Ishikawa (cell line): ENCODE data around the gene RAD51B.

Source experiments
- CEBPB ChIP-seq: IDR thresholded peaks from 2 replicates; pipeline ENCODE4 v1.6.1; 2012
- CREB1 ChIP-seq: IDR thresholded peaks from 2 replicates; pipeline ENCODE4 v1.6.1; 2012; ENCODE audit warnings: low read depth
- EGR1 ChIP-seq: IDR thresholded peaks from 2 replicates; pipeline ENCODE4 v1.6.1; 2012
- EP300 ChIP-seq: IDR thresholded peaks from 2 replicates; pipeline ENCODE4 v1.6.1; 2012; ENCODE audit warnings: borderline replicate concordance
- FOXM1 ChIP-seq: IDR thresholded peaks from 2 replicates; pipeline ENCODE4 v1.6.1; 2012; ENCODE audit warnings: low read depth, borderline replicate concordance
- NFIC ChIP-seq: IDR thresholded peaks from 2 replicates; pipeline ENCODE4 v1.6.1; 2012
- RAD21 ChIP-seq: IDR thresholded peaks from 2 replicates; pipeline ENCODE4 v1.6.1; 2012; ENCODE audit warnings: low read depth
- TAF1 ChIP-seq: IDR thresholded peaks from 2 replicates; pipeline ENCODE4 v1.6.1; 2012; ENCODE audit warnings: low read depth, mild to moderate bottlenecking
- TCF12 ChIP-seq: IDR thresholded peaks from 2 replicates; pipeline ENCODE4 v1.6.1; 2012; ENCODE audit warnings: low read depth
- TEAD4 ChIP-seq: IDR thresholded peaks from 2 replicates; pipeline ENCODE4 v1.6.1; 2012
- YY1 ChIP-seq: IDR thresholded peaks from 2 replicates; pipeline ENCODE4 v1.6.1; 2012; ENCODE audit warnings: low read depth
- ZBTB7A ChIP-seq: IDR thresholded peaks from 2 replicates; pipeline ENCODE4 v1.6.1; 2012; ENCODE audit warnings: low read depth
- TF ChIP-seq, protein P1 (sequence below): IDR thresholded peaks from 2 replicates; pipeline ENCODE4 v1.6.1; 2012
- TF ChIP-seq, protein P2 (sequence below): IDR thresholded peaks from 2 replicates; pipeline ENCODE4 v1.6.1; 2012; ENCODE audit warnings: low read depth, mild to moderate bottlenecking
- TF ChIP-seq, protein P3 (sequence below): IDR thresholded peaks from 2 replicates; pipeline ENCODE4 v1.6.1; 2012

The RAD51B gene

DNA sequence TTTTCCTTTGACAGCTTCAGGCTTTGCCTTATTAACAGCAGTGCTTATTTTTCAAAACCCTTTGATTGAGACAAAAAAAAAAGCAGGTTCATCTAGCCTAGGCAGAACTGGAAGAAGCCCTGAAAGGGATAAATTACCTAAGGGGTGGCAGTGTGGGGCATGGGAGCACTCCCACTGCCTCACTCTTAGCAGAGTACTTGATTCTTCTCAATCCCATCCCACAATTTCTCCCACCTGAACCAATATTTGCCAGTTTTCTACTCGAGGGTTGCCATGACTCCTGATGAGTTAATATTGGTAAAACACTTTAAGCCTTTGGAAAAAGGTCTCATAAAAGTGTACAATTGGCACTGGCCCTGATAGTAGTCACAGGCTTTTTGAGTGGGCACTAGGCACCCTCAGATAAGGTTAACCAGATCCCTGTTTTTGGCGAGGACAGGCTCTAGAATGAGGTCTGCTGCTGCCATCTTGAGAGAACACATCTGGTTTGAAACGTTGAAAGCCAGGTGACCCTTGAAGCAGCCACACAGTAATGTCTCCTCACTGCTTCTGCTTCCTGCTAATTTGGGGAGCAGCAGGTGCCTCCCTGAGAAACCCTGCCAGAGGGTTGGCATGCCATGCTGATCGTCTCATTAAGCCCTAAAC is 320.0 kb downstream of the RAD51B start:
- no peak for TF ChIP-seq RAD21
- TF ChIP-seq CREB1, result no peak
- no peak for TF ChIP-seq TAF1
- TF ChIP-seq YY1, result peak; percentile 57; the same call in 1 of the 2 replicates

DNA sequence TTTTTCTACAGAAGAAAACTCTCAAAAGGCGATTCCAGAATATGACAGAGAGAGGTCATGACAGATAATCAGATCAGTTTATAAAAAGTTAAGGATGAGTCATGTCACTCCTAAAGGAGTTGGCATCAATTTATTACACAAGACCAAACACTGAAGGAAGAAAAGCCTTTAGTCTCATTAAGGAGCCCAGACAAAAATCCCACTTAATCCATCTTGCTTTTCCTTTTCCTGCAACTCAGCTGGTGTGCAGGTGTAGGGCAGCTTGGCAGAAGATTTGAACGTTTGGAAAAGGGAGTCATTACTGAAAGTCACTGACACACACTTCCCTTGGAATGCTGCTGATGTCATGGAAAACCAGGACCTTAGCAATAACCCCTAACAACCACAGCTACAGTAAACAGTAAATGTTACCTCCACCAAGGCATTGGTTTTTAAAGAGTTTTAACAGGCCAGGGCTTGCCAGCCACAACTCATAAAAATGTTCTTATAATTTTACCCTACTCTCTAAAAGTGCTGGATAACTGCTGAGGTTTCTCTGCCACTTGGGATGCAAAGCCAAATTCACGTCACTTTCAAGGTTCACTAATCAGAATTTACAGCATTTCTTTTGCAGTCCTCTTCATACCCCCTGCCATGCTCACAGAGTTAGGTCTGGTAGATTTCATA is 320.6 kb downstream of the RAD51B start:
- peak; percentile 2; the same call in 1 of the 2 replicates for TF ChIP-seq YY1
- TF ChIP-seq, protein P1, sequence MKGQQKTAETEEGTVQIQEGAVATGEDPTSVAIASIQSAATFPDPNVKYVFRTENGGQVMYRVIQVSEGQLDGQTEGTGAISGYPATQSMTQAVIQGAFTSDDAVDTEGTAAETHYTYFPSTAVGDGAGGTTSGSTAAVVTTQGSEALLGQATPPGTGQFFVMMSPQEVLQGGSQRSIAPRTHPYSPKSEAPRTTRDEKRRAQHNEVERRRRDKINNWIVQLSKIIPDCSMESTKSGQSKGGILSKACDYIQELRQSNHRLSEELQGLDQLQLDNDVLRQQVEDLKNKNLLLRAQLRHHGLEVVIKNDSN, result no peak
- peak; percentile 95 for TF ChIP-seq TCF12
- TF ChIP-seq FOXM1, result peak; percentile 96
- TF ChIP-seq TAF1, result no peak
- TF ChIP-seq EP300, result peak; percentile 97
- TF ChIP-seq EGR1, result no peak
- TF ChIP-seq NFIC, result peak; percentile 83
- TF ChIP-seq, protein P2, sequence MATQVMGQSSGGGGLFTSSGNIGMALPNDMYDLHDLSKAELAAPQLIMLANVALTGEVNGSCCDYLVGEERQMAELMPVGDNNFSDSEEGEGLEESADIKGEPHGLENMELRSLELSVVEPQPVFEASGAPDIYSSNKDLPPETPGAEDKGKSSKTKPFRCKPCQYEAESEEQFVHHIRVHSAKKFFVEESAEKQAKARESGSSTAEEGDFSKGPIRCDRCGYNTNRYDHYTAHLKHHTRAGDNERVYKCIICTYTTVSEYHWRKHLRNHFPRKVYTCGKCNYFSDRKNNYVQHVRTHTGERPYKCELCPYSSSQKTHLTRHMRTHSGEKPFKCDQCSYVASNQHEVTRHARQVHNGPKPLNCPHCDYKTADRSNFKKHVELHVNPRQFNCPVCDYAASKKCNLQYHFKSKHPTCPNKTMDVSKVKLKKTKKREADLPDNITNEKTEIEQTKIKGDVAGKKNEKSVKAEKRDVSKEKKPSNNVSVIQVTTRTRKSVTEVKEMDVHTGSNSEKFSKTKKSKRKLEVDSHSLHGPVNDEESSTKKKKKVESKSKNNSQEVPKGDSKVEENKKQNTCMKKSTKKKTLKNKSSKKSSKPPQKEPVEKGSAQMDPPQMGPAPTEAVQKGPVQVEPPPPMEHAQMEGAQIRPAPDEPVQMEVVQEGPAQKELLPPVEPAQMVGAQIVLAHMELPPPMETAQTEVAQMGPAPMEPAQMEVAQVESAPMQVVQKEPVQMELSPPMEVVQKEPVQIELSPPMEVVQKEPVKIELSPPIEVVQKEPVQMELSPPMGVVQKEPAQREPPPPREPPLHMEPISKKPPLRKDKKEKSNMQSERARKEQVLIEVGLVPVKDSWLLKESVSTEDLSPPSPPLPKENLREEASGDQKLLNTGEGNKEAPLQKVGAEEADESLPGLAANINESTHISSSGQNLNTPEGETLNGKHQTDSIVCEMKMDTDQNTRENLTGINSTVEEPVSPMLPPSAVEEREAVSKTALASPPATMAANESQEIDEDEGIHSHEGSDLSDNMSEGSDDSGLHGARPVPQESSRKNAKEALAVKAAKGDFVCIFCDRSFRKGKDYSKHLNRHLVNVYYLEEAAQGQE, result no peak
- TF ChIP-seq TEAD4, result peak; percentile 97
- TF ChIP-seq CEBPB, result 0 out of 2 replicates have a peak, but pooled peaks have one; percentile 3
- TF ChIP-seq ZBTB7A, result no peak
- TF ChIP-seq CREB1, result no peak
- TF ChIP-seq RAD21, result peak; percentile 10; the same call in 1 of the 2 replicates
- TF ChIP-seq, protein P3, sequence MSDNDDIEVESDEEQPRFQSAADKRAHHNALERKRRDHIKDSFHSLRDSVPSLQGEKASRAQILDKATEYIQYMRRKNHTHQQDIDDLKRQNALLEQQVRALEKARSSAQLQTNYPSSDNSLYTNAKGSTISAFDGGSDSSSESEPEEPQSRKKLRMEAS, result no peak

DNA sequence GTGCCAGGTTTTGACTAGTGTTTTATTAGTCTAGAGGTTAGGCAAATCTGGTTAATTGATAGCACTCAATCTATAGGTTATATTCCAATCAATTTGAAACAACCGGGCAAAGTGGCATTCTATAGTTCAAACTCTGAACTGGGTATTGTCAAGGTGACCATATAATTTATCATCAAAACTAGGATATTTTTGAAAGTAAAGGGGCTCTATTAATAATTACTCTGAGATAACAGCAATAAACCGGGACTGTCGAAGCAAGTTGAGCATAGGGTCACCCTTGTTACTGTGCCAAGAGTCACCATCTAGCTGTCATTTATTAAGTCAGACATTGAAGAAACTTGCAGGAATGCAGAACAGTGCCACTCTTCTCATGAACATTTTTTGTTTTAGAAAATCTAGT is 321.2 kb downstream of the RAD51B start:
- TF ChIP-seq ZBTB7A, result no peak
- TF ChIP-seq RAD21, result no peak
- no peak for TF ChIP-seq NFIC
- TF ChIP-seq TAF1, result no peak
- no peak for TF ChIP-seq YY1
- no peak for TF ChIP-seq EGR1
- no peak for TF ChIP-seq TEAD4
- TF ChIP-seq CEBPB, result no peak
- TF ChIP-seq FOXM1, result no peak
- TF ChIP-seq, protein P2, result no peak
- TF ChIP-seq, protein P1, result no peak
- no peak for TF ChIP-seq EP300

DNA sequence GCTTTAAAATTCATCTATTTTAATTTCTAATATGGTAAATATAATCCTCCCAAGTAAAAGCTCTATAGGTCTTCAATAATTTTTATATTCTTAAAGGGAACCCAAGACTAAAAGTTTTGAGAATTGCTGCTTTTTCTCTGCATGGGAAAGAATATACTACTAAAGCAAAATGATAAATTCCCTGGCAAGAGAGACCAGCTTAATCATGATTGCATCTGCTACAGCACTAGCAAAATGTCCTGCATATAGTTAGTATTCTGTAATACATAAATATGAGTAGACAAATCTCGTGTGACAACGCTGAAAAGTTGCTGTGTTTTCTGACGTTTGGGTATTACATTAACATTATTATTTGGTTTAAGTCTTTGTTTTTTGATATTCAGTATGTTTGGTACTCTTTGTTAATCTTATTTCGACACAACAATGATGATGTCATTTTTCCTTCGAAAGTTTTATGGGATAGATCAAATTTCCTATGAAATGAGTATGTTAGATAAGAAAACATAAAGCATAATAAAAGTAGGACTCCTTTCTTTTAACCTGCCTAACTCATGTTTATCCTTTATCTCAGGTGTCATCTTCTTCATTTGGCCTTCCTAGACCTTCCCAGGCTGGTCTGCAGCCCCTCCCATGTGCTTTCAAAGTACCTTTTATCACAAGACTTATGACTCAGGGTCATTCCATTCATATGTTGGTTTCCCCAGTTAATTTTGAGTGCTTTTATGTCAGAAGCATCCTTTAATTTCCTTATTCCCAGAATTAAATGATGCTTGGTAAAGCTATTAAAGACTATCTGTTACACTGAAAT is 321.9 kb downstream of the RAD51B start:
- TF ChIP-seq EP300 (peak; percentile 20; the same call in 1 of the 2 replicates), RAD21 (no peak), FOXM1 (peak; percentile 25; the same call in 1 of the 2 replicates)

DNA sequence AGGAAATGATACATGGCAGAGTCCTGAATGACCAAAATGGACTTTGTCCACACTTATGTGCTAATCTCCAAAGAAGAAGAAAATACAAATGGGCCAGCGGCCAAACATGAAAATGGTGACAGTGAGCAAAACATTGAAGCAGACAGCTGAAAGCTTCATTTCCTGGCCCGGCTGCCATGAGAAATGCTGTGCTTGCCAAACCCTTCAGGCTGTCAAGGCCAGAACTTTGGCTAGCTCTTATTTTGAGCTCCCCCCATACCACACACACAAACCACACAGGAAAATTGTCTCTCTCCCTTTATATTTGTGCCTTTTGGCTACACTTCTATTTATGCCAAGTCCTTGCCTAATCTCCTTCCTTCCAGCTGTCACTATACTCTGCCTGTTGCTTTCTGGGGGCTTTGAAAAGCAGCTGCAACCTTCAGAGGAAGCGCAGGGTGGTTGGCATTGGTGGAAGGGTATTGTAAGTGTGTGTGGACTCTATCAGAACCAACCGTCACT is 323.8 kb downstream of the RAD51B start:
- TF ChIP-seq, protein P2, result no peak
- TF ChIP-seq EP300 (no peak), TAF1 (no peak), TCF12 (no peak), NFIC (no peak)
- TF ChIP-seq, protein P1, result no peak
